Upper lobe of left lung (tissue), 4 donors: Measurements from ENCODE around the gene RINL.

Experiments
- EP300 ChIP-seq, 4 donors: sonication (generic); formaldehyde crosslinking; IDR thresholded peaks; one replicate each; pipeline ENCODE4 v1.5.1; 2017; ENCODE audit warnings: antibody characterized with exemption in 4 of 4, control low read depth in 2 of 4
- POLR2A ChIP-seq, 4 donors: fragments of 450-650 bp; IDR thresholded peaks; one replicate each; pipeline ENCODE4 v1.5.1; 2016 to 2017; ENCODE audit warnings: antibody characterized with exemption in 4 of 4, mild to moderate bottlenecking in 2 of 4
- POLR2AphosphoS5 ChIP-seq, 2 donors: sonication (generic); formaldehyde crosslinking; IDR thresholded peaks; one replicate each; pipeline ENCODE4 v1.5.1; 2017; ENCODE audit warnings: antibody characterized with exemption in 2 of 2
- TF ChIP-seq, protein P1 (sequence below), 6 experiments: fragments of 450-650 bp in 4 of 6; fragments of 200-600 bp in 2 of 6; sonication (generic) in 2 of 6; IDR thresholded peaks; one replicate each; pipeline ENCODE4 v1.5.1; 2016 to 2019; ENCODE audit warnings: antibody characterized with exemption in 6 of 6

DNA sequence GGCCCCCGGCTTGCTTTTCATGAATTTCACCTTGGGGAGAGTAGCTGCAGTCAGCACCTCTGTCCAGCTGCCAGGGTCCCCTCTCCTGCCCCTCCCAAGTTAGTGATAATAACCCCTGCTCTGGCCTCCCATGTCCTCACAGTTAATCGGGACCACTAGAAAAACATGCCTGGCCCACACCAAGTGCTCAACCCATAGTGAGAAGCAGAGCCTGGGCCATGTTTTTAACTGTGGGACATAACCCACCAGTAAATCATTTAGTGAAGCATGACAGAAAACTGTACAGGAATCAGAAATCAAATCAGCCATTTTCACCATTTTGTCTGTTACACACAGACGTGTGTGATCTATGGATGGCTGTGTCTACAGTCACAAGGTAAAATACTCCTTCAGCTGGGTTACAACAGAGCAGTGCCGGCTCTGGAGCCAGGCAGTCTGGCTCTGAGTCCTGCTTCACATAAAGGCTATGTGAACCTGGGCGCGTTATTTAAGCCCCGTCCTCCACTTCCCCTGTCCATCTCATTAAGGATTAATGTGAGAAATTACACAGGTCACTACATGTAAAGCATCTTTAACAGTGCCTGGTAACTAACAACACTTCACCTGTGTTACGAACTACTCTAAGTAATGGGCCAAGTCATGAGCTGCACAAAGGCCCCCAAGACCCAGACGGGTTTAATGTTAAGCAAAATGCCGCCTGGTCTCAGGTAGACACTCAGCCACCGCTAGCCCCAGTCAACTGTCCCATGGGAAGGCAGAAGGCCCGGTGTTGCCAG, 38.9 kb downstream of the RINL start:
- TF ChIP-seq, protein P1, sequence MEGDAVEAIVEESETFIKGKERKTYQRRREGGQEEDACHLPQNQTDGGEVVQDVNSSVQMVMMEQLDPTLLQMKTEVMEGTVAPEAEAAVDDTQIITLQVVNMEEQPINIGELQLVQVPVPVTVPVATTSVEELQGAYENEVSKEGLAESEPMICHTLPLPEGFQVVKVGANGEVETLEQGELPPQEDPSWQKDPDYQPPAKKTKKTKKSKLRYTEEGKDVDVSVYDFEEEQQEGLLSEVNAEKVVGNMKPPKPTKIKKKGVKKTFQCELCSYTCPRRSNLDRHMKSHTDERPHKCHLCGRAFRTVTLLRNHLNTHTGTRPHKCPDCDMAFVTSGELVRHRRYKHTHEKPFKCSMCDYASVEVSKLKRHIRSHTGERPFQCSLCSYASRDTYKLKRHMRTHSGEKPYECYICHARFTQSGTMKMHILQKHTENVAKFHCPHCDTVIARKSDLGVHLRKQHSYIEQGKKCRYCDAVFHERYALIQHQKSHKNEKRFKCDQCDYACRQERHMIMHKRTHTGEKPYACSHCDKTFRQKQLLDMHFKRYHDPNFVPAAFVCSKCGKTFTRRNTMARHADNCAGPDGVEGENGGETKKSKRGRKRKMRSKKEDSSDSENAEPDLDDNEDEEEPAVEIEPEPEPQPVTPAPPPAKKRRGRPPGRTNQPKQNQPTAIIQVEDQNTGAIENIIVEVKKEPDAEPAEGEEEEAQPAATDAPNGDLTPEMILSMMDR (IDR thresholded peaks at IDR 0.05): no peak
- TF ChIP-seq EP300 (IDR thresholded peaks at IDR 0.05): no peak
- TF ChIP-seq POLR2A (IDR thresholded peaks at IDR 0.05): no peak
- no peak for TF ChIP-seq POLR2AphosphoS5 (IDR thresholded peaks at IDR 0.05)
